A549 treated with ZK216348 at 1 μM for 4 hours (cell line): Measurements from ENCODE around the gene KCNAB1. TPM values are rescaled to one million over a fixed set of nuclear protein-coding genes. Genes with fewer than 3 reads are reported as not detected.

Experiments
- total RNA-seq: library from RNA; stranded (reverse); fragments of 200-300 nt; extraction: Qiagen RNA extraction; gene quantifications from 5 replicates; pipeline ENCODE4 v1.2.3, GENCODE V29; 2022; ENCODE audit warnings: low read depth

Gene KCNAB1
- not detected in 5 replicates for total RNA-seq

DNA sequence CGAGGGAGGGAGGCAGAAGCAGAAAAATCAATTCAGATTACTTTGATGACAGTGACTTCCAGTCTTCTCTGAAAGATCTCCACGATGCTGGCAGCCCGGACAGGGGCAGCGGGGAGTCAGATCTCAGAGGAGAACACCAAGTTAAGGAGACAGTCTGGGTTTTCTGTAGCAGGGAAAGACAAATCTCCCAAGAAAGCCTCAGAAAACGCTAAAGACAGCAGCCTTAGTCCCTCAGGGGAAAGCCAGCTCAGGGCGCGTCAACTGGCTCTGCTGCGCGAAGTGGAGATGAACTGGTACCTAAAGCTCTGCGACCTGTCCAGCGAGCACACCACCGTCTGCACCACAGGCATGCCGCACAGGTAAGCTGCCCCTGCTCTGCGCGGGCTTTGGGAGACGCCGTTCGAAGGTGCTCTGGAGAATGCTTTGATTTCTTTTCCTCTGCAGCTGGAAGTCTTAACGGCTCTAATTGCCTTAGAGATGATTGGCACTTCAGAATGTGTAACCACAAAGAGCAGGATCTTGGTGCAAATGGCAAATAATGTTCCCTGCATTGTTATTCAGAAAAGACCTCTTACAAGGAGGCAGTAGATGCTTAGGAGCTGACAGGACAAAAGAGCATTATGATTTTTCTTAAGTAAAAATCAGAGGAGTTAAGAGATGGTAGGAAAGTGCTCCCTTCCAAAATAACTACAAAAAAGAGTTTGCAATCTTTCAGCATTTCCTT, at the start of gene KCNAB1:
Gene KCNAB1, plus strand, starts transcription at position 51 of the 724 bp plus-strand sequence.

GRCh38 chr3:156554842-156555687, 434.7 kb downstream of the KCNAB1 start, which contains the start of gene SSR3:
TSS of gene SSR3 (minus strand) at chr3:156555117. CDS start at chr3:156555089, 28 bp downstream.

Other genes starting within 250 kb of the KCNAB1 start
- 79.6 to 131 TPM (median 81.4 TPM) in 5 replicates for gene GMPS, start 249.9 kb upstream of the KCNAB1 start, total RNA-seq